HG03103 (cell line): ENCODE results near the gene EHD4.

Source experiments
- ATAC-seq: cut with Tn5 transposase; IDR thresholded peaks from one replicate; pipeline ENCODE4 v1.9.1; 2021; ENCODE audit warnings: low read depth; ENCODE audit not compliant: unreplicated experiment

The EHD4 gene

DNA sequence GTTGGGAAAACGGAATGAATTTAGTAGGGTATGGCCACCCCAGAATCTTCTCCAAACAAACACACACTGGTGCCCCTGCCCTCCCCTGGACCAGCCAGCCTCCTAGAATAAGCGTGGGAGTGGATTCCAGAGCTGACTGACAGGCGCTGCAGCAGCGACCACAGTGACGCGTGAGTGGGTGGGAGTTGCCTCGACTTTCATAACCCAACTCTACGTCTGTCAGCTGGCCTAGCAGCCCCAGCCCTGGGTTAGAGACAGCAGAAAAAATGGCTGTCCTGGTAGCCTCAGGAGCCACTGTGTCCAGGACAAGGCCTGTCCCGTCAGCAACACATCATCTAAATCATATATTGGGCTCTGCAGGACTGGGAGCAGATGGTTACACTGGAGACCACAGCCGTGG lies 123.7 kb downstream of the EHD4 start:
- no peak for ATAC-seq

GRCh38 chr15:41847981-41848380 lies 124.4 kb downstream of the EHD4 start:
- no peak for ATAC-seq

GRCh38 chr15:41847206-41847605 lies 125.2 kb downstream of the EHD4 start:
- ATAC-seq, result no peak
